ENCODE results near the gene GHRHR.

Gene GHRHR

GRCh38 chr7:30923009-30923773 is 40.6 kb upstream of the GHRHR start:
- DNase-seq (ENCODE audit: low read depth in 1 of 2, low spot score in 1 of 2): no peak
- Histone ChIP-seq H3K27ac (replicated peaks) (no peak overlapping the region), H3K4me3 (replicated peaks; ENCODE audit: insufficient read depth, low read length) (no peak overlapping the region), H3K27me3 (ENCODE audit: insufficient read depth, poor library complexity, severe bottlenecking) (no peaks in the 10 kb centered on the region)
- no peak for TF ChIP-seq POLR2AphosphoS5 (IDR thresholded peaks at IDR 0.05; ENCODE audit: low read depth)
- TF ChIP-seq CTCF (IDR thresholded peaks at IDR 0.05; ENCODE audit: insufficient read depth, low read length): no peak
- TF ChIP-seq GABPA (IDR thresholded peaks at IDR 0.05; ENCODE audit: low read depth): no peak
- TF ChIP-seq SPI1 (IDR thresholded peaks at IDR 0.05; ENCODE audit: borderline replicate concordance, low read depth): no peak
- no peak for TF ChIP-seq REST (IDR thresholded peaks at IDR 0.05; ENCODE audit: insufficient replicate concordance, low read depth)

GRCh38 chr7:30923774-30924413 is 39.9 kb upstream of the GHRHR start:
- no peak for DNase-seq (ENCODE audit: low read depth in 1 of 2, low spot score in 1 of 2)

More at GRCh38 chr7:30923774-30924413, 39.9 kb upstream of the GHRHR start:
- Histone ChIP-seq H3K27me3 (ENCODE audit: insufficient read depth, poor library complexity, severe bottlenecking) (no peaks in the 10 kb centered on the region), H3K4me3 (replicated peaks; ENCODE audit: insufficient read depth, low read length) (no peak overlapping the region), H3K27ac (replicated peaks) (no peak overlapping the region)
- TF ChIP-seq GABPA (IDR thresholded peaks at IDR 0.05; ENCODE audit: low read depth): no peak
- no peak for TF ChIP-seq POLR2AphosphoS5 (IDR thresholded peaks at IDR 0.05; ENCODE audit: low read depth)
- no peak for TF ChIP-seq REST (IDR thresholded peaks at IDR 0.05; ENCODE audit: insufficient replicate concordance, low read depth)
- TF ChIP-seq CTCF (IDR thresholded peaks at IDR 0.05; ENCODE audit: insufficient read depth, low read length): no peak
- no peak for TF ChIP-seq SPI1 (IDR thresholded peaks at IDR 0.05; ENCODE audit: borderline replicate concordance, low read depth)
